B cell (primary cell): ENCODE results near the gene ZFP3. TPM values are rescaled to one million over a fixed set of nuclear protein-coding genes. Genes with fewer than 3 reads are reported as not detected.
"Not testable (repeated sequence)": the region's sequence is repeated elsewhere in the genome, so short reads cannot be mapped to it uniquely, and the experiment has no call there.

ENCODE experiments used
- ATAC-seq: fragments of 200-7000 bp; cut with Tn5 transposase; one replicate; pipeline ENCODE4 v1.10.0; 2021; ENCODE audit warnings: low read depth, mild to moderate bottlenecking, moderate number of reproducible peaks, moderate library complexity
- CTCF ChIA-PET: fragments of 350-600 bp; sonication (Branson Sonifier 250); formaldehyde crosslinking; loops from one replicate; lab custom pipeline; 2021; ENCODE audit warnings: antibody characterized with exemption, inconsistent platforms; lab: Charles Lee
- POLR2A ChIA-PET: fragments of 350-600 bp; sonication (Branson Sonifier 250); formaldehyde crosslinking; loops from one replicate; lab custom pipeline; 2021; ENCODE audit warnings: antibody characterized with exemption; lab: Charles Lee
- DNase-seq: peaks from one replicate; pipeline ENCODE4 v3.0.0; 2013
- H2AFZ ChIP-seq: 2 replicates; pipeline ENCODE4 v1.6.1; 2012; ENCODE audit warnings: mild to moderate bottlenecking, low read depth, low read length; ENCODE audit not compliant: insufficient read depth, poor library complexity, severe bottlenecking
- H3K27ac ChIP-seq, 2 donors: 1 replicate in 1 of 2; 2 replicates in 1 of 2; pipeline ENCODE4 v1.5.1; 2012 to 2013; ENCODE audit warnings: low read length in 2 of 2, mild to moderate bottlenecking in 2 of 2, moderate library complexity in 1 of 2
- H3K27me3 ChIP-seq, 4 experiments: fragments of 200-600 bp in 1 of 4; sonication (generic) in 1 of 4; replicated peaks in 1 of 4; 1 replicate in 2 of 4; 2 replicates in 2 of 4; pipeline versions ENCODE4 v1.6.1 to v1.7.0; 2013 to 2016; ENCODE audit warnings: low read length in 3 of 4, mild to moderate bottlenecking in 2 of 4, mixed read lengths in 1 of 4, moderate library complexity in 1 of 4; ENCODE audit not compliant: insufficient read depth in 4 of 4, control insufficient read depth in 3 of 4; ENCODE audit errors: control extremely low read depth in 1 of 4
- H3K36me3 ChIP-seq, 2 experiments: replicated peaks in 1 of 2; 1 replicate in 1 of 2; 2 replicates in 1 of 2; pipeline versions ENCODE4 v1.6.1 to v1.7.1; 2013; ENCODE audit warnings: low read length in 1 of 2; ENCODE audit not compliant: insufficient read depth in 2 of 2, control insufficient read depth in 1 of 2; ENCODE audit errors: control extremely low read depth in 1 of 2, extremely low read depth in 1 of 2
- H3K4me1 ChIP-seq, 2 donors: fragments of 200-600 bp in 1 of 2; sonication (generic) in 1 of 2; 1 replicate in 1 of 2; 2 replicates in 1 of 2; pipeline versions ENCODE4 v1.5.1 to v1.6.1; 2013 to 2017; ENCODE audit warnings: low read length in 2 of 2; ENCODE audit not compliant: control insufficient read depth in 2 of 2, insufficient read depth in 2 of 2
- H3K4me2 ChIP-seq: replicated peaks from 2 replicates; pipeline ENCODE3; 2012; ENCODE audit warnings: mild to moderate bottlenecking, low read depth, low read length; ENCODE audit not compliant: poor library complexity, severe bottlenecking
- H3K4me3 ChIP-seq, 5 experiments: fragments of 200-600 bp in 1 of 5; sonication (generic) in 1 of 5; 1 replicate in 3 of 5; 2 replicates in 2 of 5; pipeline versions ENCODE4 v1.5.1 to v1.7.0; 2011 to 2016; ENCODE audit warnings: low read length in 4 of 5, mild to moderate bottlenecking in 4 of 5, low read depth in 2 of 5, control low read depth in 1 of 5, moderate library complexity in 1 of 5; ENCODE audit not compliant: insufficient read depth in 1 of 5; ENCODE audit errors: control extremely low read depth in 1 of 5, extremely low read depth in 1 of 5
- H3K79me2 ChIP-seq: fragments of 200-600 bp; sonication (generic); one replicate; pipeline ENCODE4 v1.6.0; 2016; ENCODE audit warnings: low read length; ENCODE audit not compliant: control insufficient read depth, insufficient read depth
- H3K9ac ChIP-seq: fragments of 200-600 bp; sonication (generic); 2 replicates; pipeline ENCODE4 v1.6.1; 2017; ENCODE audit warnings: mild to moderate bottlenecking, low read length, moderate library complexity
- H3K9me3 ChIP-seq, 3 donors: one replicate each; pipeline versions ENCODE4 v1.6.1 to v1.7.1; 2013; ENCODE audit warnings: low read length in 2 of 3; ENCODE audit not compliant: control insufficient read depth in 2 of 3, insufficient read depth in 1 of 3; ENCODE audit errors: control extremely low read depth in 1 of 3
- H4K20me1 ChIP-seq: 2 replicates; pipeline ENCODE4 v1.6.0; 2012; ENCODE audit warnings: mild to moderate bottlenecking, low read length; ENCODE audit not compliant: insufficient read depth, control insufficient read depth, poor library complexity, severe bottlenecking
- H3K27ac Mint-ChIP-seq: one replicate; pipeline ENCODE4 v1.8.0; 2021; ENCODE audit warnings: mixed read lengths
- H3K27me3 Mint-ChIP-seq: one replicate; pipeline ENCODE4 v1.8.0; 2021; ENCODE audit warnings: mixed read lengths
- H3K4me1 Mint-ChIP-seq: one replicate; pipeline ENCODE4 v1.8.0; 2021; ENCODE audit warnings: mixed read lengths
- H3K4me3 Mint-ChIP-seq: one replicate; pipeline ENCODE4 v1.8.0; 2021; ENCODE audit warnings: mixed read lengths
- H3K9me3 Mint-ChIP-seq: one replicate; pipeline ENCODE4 v1.8.0; 2022; ENCODE audit warnings: mixed read lengths; ENCODE audit not compliant: insufficient read depth
- EZH2 ChIP-seq: IDR thresholded peaks from 2 replicates; pipeline ENCODE4 v1.6.1; 2012; ENCODE audit warnings: borderline replicate concordance, low read depth, mild to moderate bottlenecking, moderate library complexity, low read length; ENCODE audit not compliant: insufficient read depth, poor library complexity, severe bottlenecking
- WGBS: methylation state at CpG from one replicate; pipeline ENCODE4 v1.1.5; 2013; ENCODE audit warnings: missing lambda C conversion rate; ENCODE audit not compliant: insufficient coverage; 5-methylcytosine and 5-hydroxymethylcytosine counted together
- intact Hi-C: fragments of 100-400 bp; cut with micrococcal nuclease; formaldehyde crosslinking; loops from one replicate; pipeline ENCODE4 v1.10.0; 2022
- polyA plus RNA-seq: library from polyadenylated mRNA; depleted of rRNA; stranded (reverse); fragments of >200 nt; gene quantifications from 2 replicates; pipeline ENCODE4 v1.2.3, GENCODE V29; 2012
- total RNA-seq, 2 donors: library from RNA; stranded (reverse); fragments of 120-200 nt in 1 of 2; gene quantifications; 1 replicate in 1 of 2; 2 replicates in 1 of 2; pipeline versions ENCODE4 v1.2.3 to v1.2.4, GENCODE V29; 2013 to 2022
- TF ChIP-seq, protein P1 (sequence below): fragments of 200-600 bp; IDR thresholded peaks from one replicate; pipeline ENCODE4 v1.8.0; 2022; ENCODE audit warnings: antibody characterized with exemption, mild to moderate bottlenecking

ZFP3 gene
- total and polyA plus RNA-seq, 2 donors (not counting 1 experiment from before 2014, with no cell fraction given): 5.1 to 15.8 TPM

DNA sequence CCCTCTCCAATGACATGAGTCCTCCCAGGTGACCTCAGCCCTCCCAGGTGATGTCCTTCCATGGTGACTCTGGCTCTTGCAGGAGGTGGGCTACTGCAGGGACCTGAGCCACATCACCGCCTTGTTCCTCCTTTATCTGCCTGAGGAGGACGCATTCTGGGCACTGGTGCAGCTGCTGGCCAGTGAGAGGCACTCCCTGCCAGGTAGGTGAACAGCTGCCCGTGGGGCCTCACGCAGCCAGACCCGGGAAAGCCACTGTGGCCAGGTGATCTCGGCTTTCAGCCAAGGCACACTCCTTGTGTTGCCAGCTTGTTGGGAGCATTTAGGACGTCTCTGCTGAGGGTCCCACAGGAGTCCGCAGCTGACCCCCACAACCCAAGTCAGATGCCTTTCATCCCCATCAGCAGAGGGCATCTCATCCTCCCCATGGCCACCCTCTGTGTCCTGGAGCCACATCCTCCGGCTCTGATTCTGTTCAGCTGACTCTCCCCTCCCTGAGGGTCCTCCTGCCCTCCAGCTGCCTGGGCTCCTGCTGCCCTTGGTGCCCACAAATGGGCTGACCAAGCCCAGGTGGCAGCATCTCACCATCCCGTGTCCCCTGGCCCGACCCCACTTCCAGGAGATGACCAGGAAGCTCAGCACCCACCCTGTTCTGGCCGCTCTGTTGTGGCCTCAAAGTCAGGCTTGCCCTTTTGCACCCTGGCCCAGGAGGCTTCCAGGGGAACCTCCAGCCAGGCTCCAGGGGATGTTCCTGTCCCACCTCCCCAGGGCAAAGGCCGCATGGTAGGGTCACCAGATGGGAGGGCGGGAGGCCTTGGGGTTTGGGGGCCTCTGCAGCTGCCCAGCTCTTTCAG is 57.7 kb downstream of the ZFP3 start:
- CTCF ChIA-PET: no interaction called here
- POLR2A ChIA-PET: no interaction called here
- Histone ChIP-seq H3K4me1 (no peaks in the 10 kb centered on the region), H3K4me2 (no peak overlapping the region), H2AFZ (no peak overlapping the region), H3K9ac (no peak overlapping the region), H3K79me2 (no peaks in the 10 kb centered on the region), H4K20me1 (no peaks in the 10 kb centered on the region), H3K27ac (no peak overlapping the region), H3K4me3 (no peak overlapping the region), H3K9me3 (no peaks in the 10 kb centered on the region), H3K27me3 (peaks cover 0 to 4% (median 0%) of the 10 kb centered on the region in 4 experiments), H3K36me3 (no peaks in the 10 kb centered on the region)
- H3K4me3 Mint-ChIP-seq: no peak overlapping the region
- TF ChIP-seq, protein P1, sequence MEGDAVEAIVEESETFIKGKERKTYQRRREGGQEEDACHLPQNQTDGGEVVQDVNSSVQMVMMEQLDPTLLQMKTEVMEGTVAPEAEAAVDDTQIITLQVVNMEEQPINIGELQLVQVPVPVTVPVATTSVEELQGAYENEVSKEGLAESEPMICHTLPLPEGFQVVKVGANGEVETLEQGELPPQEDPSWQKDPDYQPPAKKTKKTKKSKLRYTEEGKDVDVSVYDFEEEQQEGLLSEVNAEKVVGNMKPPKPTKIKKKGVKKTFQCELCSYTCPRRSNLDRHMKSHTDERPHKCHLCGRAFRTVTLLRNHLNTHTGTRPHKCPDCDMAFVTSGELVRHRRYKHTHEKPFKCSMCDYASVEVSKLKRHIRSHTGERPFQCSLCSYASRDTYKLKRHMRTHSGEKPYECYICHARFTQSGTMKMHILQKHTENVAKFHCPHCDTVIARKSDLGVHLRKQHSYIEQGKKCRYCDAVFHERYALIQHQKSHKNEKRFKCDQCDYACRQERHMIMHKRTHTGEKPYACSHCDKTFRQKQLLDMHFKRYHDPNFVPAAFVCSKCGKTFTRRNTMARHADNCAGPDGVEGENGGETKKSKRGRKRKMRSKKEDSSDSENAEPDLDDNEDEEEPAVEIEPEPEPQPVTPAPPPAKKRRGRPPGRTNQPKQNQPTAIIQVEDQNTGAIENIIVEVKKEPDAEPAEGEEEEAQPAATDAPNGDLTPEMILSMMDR: no peak
- no peak for TF ChIP-seq EZH2
- H3K9me3 Mint-ChIP-seq: no peaks in the 10 kb centered on the region
- no peak overlapping the region for H3K27ac Mint-ChIP-seq
- intact Hi-C loops: no loop called here
- DNase-seq (no peak), ATAC-seq (no peak)
- 90% methylated on average over 13 of the region's 14 CpGs for WGBS
- no peaks in the 10 kb centered on the region for H3K4me1 Mint-ChIP-seq
- peaks cover 3% of the 10 kb centered on the region for H3K27me3 Mint-ChIP-seq

DNA sequence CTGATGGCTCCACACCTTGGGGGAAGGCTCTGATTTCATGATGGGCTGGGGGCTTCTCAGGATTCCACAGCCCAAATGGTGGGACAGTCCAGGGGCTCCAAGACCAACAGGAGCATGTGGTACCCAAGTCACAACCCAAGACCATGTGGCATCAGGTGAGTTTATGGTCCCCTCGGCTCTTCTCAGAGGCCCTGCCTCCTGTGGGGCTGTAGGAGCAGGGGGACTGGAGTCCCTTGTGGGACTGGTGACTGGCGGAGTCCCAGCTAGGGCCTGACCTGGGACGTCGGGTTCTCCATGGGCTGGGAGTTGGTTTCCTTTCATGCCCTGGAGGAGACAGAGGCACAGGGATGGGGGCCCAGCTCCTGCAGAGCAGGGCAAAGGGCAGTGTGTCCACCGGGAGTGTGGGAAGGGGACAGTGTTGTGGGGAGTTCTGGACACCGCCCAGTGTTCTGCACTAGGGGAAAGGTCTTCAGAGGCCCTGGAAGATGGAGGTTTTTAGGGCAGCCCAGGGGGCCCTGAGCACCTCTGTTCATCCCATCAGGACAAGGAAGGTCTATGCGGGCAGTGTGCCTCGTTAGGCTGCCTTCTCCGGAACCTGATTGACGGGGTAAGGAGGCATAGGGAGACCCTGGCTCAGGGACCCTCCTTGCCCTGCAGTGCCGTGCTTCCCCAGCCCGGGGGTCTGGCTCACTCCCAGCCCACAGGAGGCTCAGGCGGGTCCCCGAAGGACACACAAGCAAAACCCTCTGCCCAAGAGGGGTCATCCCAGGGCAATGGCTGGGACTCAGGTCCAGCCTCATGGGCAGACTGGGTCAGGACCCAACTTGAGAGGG is 58.5 kb downstream of the ZFP3 start:
- H3K27ac Mint-ChIP-seq, H3K79me2 ChIP-seq, H3K4me2 ChIP-seq, POLR2A ChIA-PET, H3K9me3 Mint-ChIP-seq, H3K27ac ChIP-seq, H3K4me1 ChIP-seq, H3K9ac ChIP-seq, H2AFZ ChIP-seq, H3K4me1 Mint-ChIP-seq, ATAC-seq, H3K27me3 ChIP-seq, H3K36me3 ChIP-seq, DNase-seq, H3K4me3 ChIP-seq, H3K4me3 Mint-ChIP-seq, H4K20me1 ChIP-seq, intact Hi-C loops, H3K27me3 Mint-ChIP-seq, H3K9me3 ChIP-seq, CTCF ChIA-PET: not testable (repeated sequence)
- 92% methylated on average over 14 of the region's 14 CpGs for WGBS

DNA sequence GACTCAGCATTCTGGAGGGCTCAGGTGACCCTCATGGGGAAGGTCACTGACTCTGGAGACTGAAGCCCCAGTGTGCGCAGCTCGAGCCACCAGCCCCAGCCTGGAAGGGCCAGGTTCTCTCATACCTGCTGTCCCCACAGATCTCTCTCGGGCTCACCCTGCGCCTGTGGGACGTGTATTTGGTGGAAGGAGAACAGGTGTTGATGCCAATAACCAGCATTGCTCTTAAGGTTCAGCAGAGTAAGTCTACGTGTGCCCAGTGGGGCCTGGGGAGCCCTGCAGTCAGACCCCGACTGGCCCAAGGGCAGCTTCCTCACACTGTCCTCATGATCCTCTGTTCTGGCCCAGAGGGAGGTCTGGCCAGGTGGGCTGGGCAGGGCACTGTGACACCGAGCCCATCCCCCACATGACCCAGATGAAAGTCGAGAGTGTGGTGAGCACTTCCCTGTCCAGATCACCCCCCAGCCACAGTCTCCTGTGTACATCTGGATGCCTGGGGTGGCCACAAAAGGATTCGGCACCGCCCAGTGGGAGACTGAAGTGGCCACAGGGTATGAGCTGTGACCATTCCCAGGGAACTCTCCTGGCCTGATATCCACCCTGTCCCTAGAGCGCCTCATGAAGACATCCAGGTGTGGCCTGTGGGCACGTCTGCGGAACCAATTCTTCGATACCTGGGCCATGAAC is 59.4 kb downstream of the ZFP3 start:
- H3K27me3 Mint-ChIP-seq, POLR2A ChIA-PET, H3K4me2 ChIP-seq, H3K9ac ChIP-seq, H3K9me3 Mint-ChIP-seq, H3K9me3 ChIP-seq, DNase-seq, H3K79me2 ChIP-seq, H4K20me1 ChIP-seq, H3K27ac Mint-ChIP-seq, H3K36me3 ChIP-seq, CTCF ChIA-PET, H3K27me3 ChIP-seq, H2AFZ ChIP-seq, H3K4me1 ChIP-seq, H3K27ac ChIP-seq, intact Hi-C loops, ATAC-seq, H3K4me3 Mint-ChIP-seq, H3K4me1 Mint-ChIP-seq, H3K4me3 ChIP-seq: not testable (repeated sequence)
- WGBS: 97% methylated on average over 11 of the region's 15 CpGs
